Caco-2 (cell line): ENCODE measurements around the gene CCDC97. TPM values are rescaled to one million over a fixed set of nuclear protein-coding genes. Genes with fewer than 3 reads are reported as not detected.

ENCODE experiments used
- BruUV-seq: library from RNA; stranded (reverse); fragments of 400-500 nt; replicated peaks from 2 replicates; lab custom pipeline; 2021; lab: Mats Ljungman, UMichigan
- CTCF ChIA-PET: fragments of 300-600 bp; sonication (Branson Sonifier 250); formaldehyde crosslinking; loops from one replicate; lab custom pipeline; 2022; ENCODE audit warnings: antibody characterized with exemption; lab: Charles Lee
- POLR2A ChIA-PET: fragments of 300-600 bp; sonication (Branson Sonifier 250); formaldehyde crosslinking; loops from one replicate; lab custom pipeline; 2022; ENCODE audit warnings: antibody characterized with exemption; lab: Charles Lee
- DNase-seq, 2 experiments: peaks; one replicate each; pipeline versions ENCODE4 v3.0.0 to v3.0.0-alpha.2; 2020 to 2022
- H3K27me3 ChIP-seq: replicated peaks from 2 replicates; pipeline ENCODE4 v1.6.0; 2011; ENCODE audit warnings: low read length; ENCODE audit not compliant: control insufficient read depth, insufficient read depth
- H3K36me3 ChIP-seq: 2 replicates; pipeline ENCODE4 v1.5.1; 2011; ENCODE audit warnings: low read length; ENCODE audit not compliant: control insufficient read depth, insufficient read depth
- H3K4me1 ChIP-seq: fragments of 250-450 bp; sonication (Bioruptor Pico); 2 replicates; pipeline ENCODE4 v1.5.1; 2020; ENCODE audit warnings: mild to moderate bottlenecking
- H3K4me3 ChIP-seq: 2 replicates; pipeline ENCODE4 v1.5.1; 2011; ENCODE audit warnings: low read depth, mild to moderate bottlenecking, control low read depth, low read length
- H3K9me3 ChIP-seq: fragments of 250-450 bp; sonication (Bioruptor Pico); 2 replicates; pipeline ENCODE4 v1.5.1; 2020; ENCODE audit warnings: mild to moderate bottlenecking, moderate library complexity
- H3K27ac Mint-ChIP-seq: one replicate; pipeline ENCODE4 v1.8.0; 2022; ENCODE audit warnings: mixed read lengths; ENCODE audit not compliant: unreplicated experiment
- H3K27me3 Mint-ChIP-seq: one replicate; pipeline ENCODE4 v1.8.0; 2022; ENCODE audit warnings: mixed read lengths; ENCODE audit not compliant: insufficient read depth, unreplicated experiment
- H3K36me3 Mint-ChIP-seq: one replicate; pipeline ENCODE4 v1.8.0; 2022; ENCODE audit warnings: mild to moderate bottlenecking, mixed read lengths; ENCODE audit not compliant: insufficient read depth, unreplicated experiment
- H3K4me1 Mint-ChIP-seq: one replicate; pipeline ENCODE4 v1.8.0; 2022; ENCODE audit warnings: low read depth, mixed read lengths; ENCODE audit not compliant: unreplicated experiment
- H3K4me3 Mint-ChIP-seq: one replicate; pipeline ENCODE4 v1.8.0; 2022; ENCODE audit warnings: mild to moderate bottlenecking, moderate library complexity, mixed read lengths; ENCODE audit not compliant: unreplicated experiment
- H3K9me3 Mint-ChIP-seq: one replicate; pipeline ENCODE4 v1.8.0; 2022; ENCODE audit warnings: mixed read lengths; ENCODE audit not compliant: unreplicated experiment
- intact Hi-C: fragments of 100-400 bp; cut with micrococcal nuclease; formaldehyde crosslinking; loops from one replicate; pipeline ENCODE4 v1.10.0; 2022; ENCODE audit not compliant: unreplicated experiment
- total RNA-seq: library from RNA; stranded (reverse); gene quantifications from 2 replicates; pipeline ENCODE4 v1.2.3, GENCODE V29; 2022
- TF ChIP-seq, protein P1 (sequence below), 2 experiments: fragments of 200-600 bp in 1 of 2; IDR thresholded peaks; 1 replicate in 1 of 2; 2 replicates in 1 of 2; pipeline versions ENCODE4 v1.5.1 to v1.8.0; 2011 to 2022; ENCODE audit warnings: antibody characterized with exemption in 1 of 2, control low read depth in 1 of 2, inconsistent platforms in 1 of 2, low read depth in 1 of 2, low read length in 1 of 2, mild to moderate bottlenecking in 1 of 2, moderate library complexity in 1 of 2; ENCODE audit not compliant: insufficient read depth in 1 of 2, severe bottlenecking in 1 of 2, unreplicated experiment in 1 of 2

Gene CCDC97
- total RNA-seq, 1 experiment from 2014 or later: 47.1 TPM

- Mint-ChIP-seq H3K4me3 (no peak overlapping the region), H3K36me3 (peaks cover 99% of the 10 kb centered on the region), H3K4me1 (peaks cover 6% of the 10 kb centered on the region), H3K27me3 (no peaks in the 10 kb centered on the region), H3K27ac (no peak overlapping the region), H3K9me3 (no peaks in the 10 kb centered on the region)
- TF ChIP-seq, protein P1, sequence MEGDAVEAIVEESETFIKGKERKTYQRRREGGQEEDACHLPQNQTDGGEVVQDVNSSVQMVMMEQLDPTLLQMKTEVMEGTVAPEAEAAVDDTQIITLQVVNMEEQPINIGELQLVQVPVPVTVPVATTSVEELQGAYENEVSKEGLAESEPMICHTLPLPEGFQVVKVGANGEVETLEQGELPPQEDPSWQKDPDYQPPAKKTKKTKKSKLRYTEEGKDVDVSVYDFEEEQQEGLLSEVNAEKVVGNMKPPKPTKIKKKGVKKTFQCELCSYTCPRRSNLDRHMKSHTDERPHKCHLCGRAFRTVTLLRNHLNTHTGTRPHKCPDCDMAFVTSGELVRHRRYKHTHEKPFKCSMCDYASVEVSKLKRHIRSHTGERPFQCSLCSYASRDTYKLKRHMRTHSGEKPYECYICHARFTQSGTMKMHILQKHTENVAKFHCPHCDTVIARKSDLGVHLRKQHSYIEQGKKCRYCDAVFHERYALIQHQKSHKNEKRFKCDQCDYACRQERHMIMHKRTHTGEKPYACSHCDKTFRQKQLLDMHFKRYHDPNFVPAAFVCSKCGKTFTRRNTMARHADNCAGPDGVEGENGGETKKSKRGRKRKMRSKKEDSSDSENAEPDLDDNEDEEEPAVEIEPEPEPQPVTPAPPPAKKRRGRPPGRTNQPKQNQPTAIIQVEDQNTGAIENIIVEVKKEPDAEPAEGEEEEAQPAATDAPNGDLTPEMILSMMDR (IDR thresholded peaks at IDR 0.05; ENCODE audit: insufficient read depth in 1 of 2, low read depth in 1 of 2, low read length in 1 of 2, severe bottlenecking in 1 of 2, unreplicated experiment in 1 of 2): no peak
- intact Hi-C loops: no loop called here
- Histone ChIP-seq H3K36me3 (peaks cover 12% of the 10 kb centered on the region), H3K27me3 (no peaks in the 10 kb centered on the region), H3K4me1 (peaks cover 9% of the 10 kb centered on the region), H3K9me3 (no peaks in the 10 kb centered on the region), H3K4me3 (no peak overlapping the region)
- POLR2A ChIA-PET: no interaction called here
- no peak for DNase-seq
- no TSS peak for BruUV-seq
- CTCF ChIA-PET: no interaction called here
Observed at GRCh38 chr19:41299755-41300089, 10.2 kb upstream of the CCDC97 start.

GRCh38 chr19:41300555-41300954 lies 9.4 kb upstream of the CCDC97 start:
- Histone ChIP-seq H3K4me3 (no peak overlapping the region), H3K27me3 (no peaks in the 10 kb centered on the region), H3K36me3 (peaks cover 13% of the 10 kb centered on the region), H3K9me3 (no peaks in the 10 kb centered on the region), H3K4me1 (peaks cover 5% of the 10 kb centered on the region; the same call in 1 of the 2 replicates)
- Mint-ChIP-seq H3K4me1 (no peaks in the 10 kb centered on the region), H3K4me3 (no peak overlapping the region), H3K9me3 (no peaks in the 10 kb centered on the region), H3K27me3 (no peaks in the 10 kb centered on the region), H3K27ac (no peak overlapping the region), H3K36me3 (peaks cover 99% of the 10 kb centered on the region)
- ChIA-PET CTCF (no interaction called here), POLR2A (no interaction called here)
- BruUV-seq: no TSS peak
- no peak for DNase-seq
- TF ChIP-seq, protein P1 (IDR thresholded peaks at IDR 0.05; ENCODE audit: insufficient read depth in 1 of 2, low read depth in 1 of 2, low read length in 1 of 2, severe bottlenecking in 1 of 2, unreplicated experiment in 1 of 2): no peak
- intact Hi-C loops: no loop called here

DNA sequence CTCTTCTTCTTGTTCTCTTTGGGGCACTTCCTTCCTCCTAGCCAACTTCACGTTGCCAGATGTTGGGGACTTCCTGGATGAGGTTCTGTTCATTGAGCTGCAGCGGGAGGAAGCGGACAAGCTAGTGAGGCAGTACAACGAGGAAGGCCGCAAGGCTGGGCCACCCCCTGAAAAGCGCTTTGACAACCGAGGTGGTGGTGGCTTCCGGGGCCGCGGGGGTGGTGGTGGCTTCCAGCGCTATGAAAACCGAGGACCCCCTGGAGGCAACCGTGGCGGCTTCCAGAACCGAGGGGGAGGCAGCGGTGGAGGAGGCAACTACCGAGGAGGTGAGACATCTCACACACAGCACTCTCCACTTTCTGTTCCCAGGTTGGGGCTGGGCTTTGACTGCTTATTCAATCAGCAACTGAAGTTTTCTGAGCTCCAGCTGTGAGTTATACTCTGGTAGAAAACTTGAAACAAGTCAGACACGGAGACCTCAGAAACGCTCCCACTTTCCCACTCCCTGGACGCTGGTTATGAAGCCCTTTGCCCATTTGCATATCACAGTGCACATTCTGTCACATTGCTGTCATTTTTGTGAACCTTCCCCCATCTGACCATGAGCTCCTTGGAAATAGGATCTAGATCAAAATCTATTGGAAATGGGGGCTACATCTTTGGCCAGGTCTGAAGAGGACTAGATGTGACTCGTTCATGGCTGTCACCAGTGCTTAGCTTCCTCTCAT lies 7.2 kb upstream of the CCDC97 start:
- Histone ChIP-seq H3K4me3 (no peak overlapping the region), H3K36me3 (peaks cover 11% of the 10 kb centered on the region), H3K9me3 (no peaks in the 10 kb centered on the region), H3K27me3 (no peaks in the 10 kb centered on the region), H3K4me1 (no peaks in the 10 kb centered on the region)
- no TSS peak for BruUV-seq
- ChIA-PET POLR2A (interaction anchor here (0.7 kb wide), 1 partner anchor 1107 kb away, joined by 8 read pairs; no protein-coding TSS in a partner anchor), CTCF (interaction anchor here (0.7 kb wide), 1 partner anchor 117 kb away, joined by 6 read pairs; no protein-coding TSS in a partner anchor)
- H3K4me1 Mint-ChIP-seq: no peaks in the 10 kb centered on the region
- intact Hi-C loops: no loop called here
- no peak overlapping the region for H3K4me3 Mint-ChIP-seq
- peaks cover 98% of the 10 kb centered on the region for H3K36me3 Mint-ChIP-seq
- H3K27ac Mint-ChIP-seq: peak overlapping the region; percentile 36
- no peaks in the 10 kb centered on the region for H3K9me3 Mint-ChIP-seq
- TF ChIP-seq, protein P1 (IDR thresholded peaks at IDR 0.05; ENCODE audit: insufficient read depth in 1 of 2, low read depth in 1 of 2, low read length in 1 of 2, severe bottlenecking in 1 of 2, unreplicated experiment in 1 of 2): no peak
- no peaks in the 10 kb centered on the region for H3K27me3 Mint-ChIP-seq
- no peak for DNase-seq
